K562 (cell line): Measurements from ENCODE around the gene SNX19. TPM values are rescaled to one million over a fixed set of nuclear protein-coding genes. Genes with fewer than 3 reads are reported as not detected.

Experiments used
- ATAC-seq: fragments of 200-7000 bp; cut with Tn5 transposase; 3 replicates; pipeline ENCODE4 v1.9.1; 2020; ENCODE audit warnings: moderate library complexity
- BruUV-seq: library from RNA; stranded (reverse); fragments of 400-500 nt; replicated peaks from 2 replicates; lab custom pipeline; 2021; lab: Mats Ljungman, UMichigan
- CTCF ChIA-PET: fragments of 300-600 bp; formaldehyde crosslinking; extraction: SDS; loops from one replicate; lab custom pipeline; 2021; ENCODE audit warnings: low intra/inter-chr PET ratio; lab: Yijun Ruan, JAX
- POLR2A ChIA-PET: fragments of 300-600, 350-650 bp; sonication (Branson Sonifier 250); formaldehyde crosslinking; extraction: SDS; loops from one replicate; lab custom pipeline; 2021; ENCODE audit warnings: antibody characterized with exemption, inconsistent platforms; lab: Yijun Ruan, JAX
- DNase-seq, 4 experiments: peaks; one replicate each; pipeline versions ENCODE4 v3.0.0 to v3.0.0-alpha.2; 2011 to 2018; ENCODE audit warnings: low spot score in 3 of 4, mixed read lengths in 3 of 4; ENCODE audit errors: extremely low read depth in 1 of 4
- FAIRE-seq: peaks from 2 replicates; lab custom pipeline; 2011; peaks lifted over from hg19 to GRCh38; lab: Jason Lieb, UNC
- H2AFZ ChIP-seq: 2 replicates; pipeline ENCODE4 v1.6.0; 2011; ENCODE audit warnings: low read depth, low read length, control low read depth, inconsistent platforms
- H3K27ac ChIP-seq: fragments of 200-600 bp; 3 replicates; pipeline ENCODE4 v1.8.0; 2011; ENCODE audit warnings: low read depth, mild to moderate bottlenecking, control low read depth, inconsistent platforms, low read length, moderate library complexity, mixed read lengths; ENCODE audit errors: extremely low read depth
- H3K27me3 ChIP-seq, 2 experiments: fragments of 300-600 bp in 1 of 2; 2 replicates in 1 of 2; 3 replicates in 1 of 2; pipeline versions ENCODE4 v1.6.0 to v1.8.0; 2011; ENCODE audit warnings: inconsistent platforms in 2 of 2, low read length in 2 of 2, mild to moderate bottlenecking in 1 of 2, mixed read lengths in 1 of 2, moderate library complexity in 1 of 2; ENCODE audit not compliant: control insufficient read depth in 2 of 2, insufficient read depth in 2 of 2
- H3K36me3 ChIP-seq: fragments of 300-600 bp; 3 replicates; pipeline ENCODE4 v1.8.0; 2011; ENCODE audit warnings: mild to moderate bottlenecking, low read length, inconsistent platforms; ENCODE audit not compliant: control insufficient read depth, insufficient read depth
- H3K4me1 ChIP-seq, 2 experiments: fragments of 200-600 bp in 1 of 2; replicated peaks in 1 of 2; 2 replicates in 1 of 2; 3 replicates in 1 of 2; pipeline versions ENCODE4 v1.5.1 to v1.8.0; 2011; ENCODE audit warnings: inconsistent platforms in 2 of 2, low read length in 2 of 2, mild to moderate bottlenecking in 1 of 2, mixed read lengths in 1 of 2, moderate library complexity in 1 of 2; ENCODE audit not compliant: control insufficient read depth in 2 of 2, insufficient read depth in 2 of 2
- H3K4me2 ChIP-seq: 2 replicates; pipeline ENCODE4 v1.6.1; 2011; ENCODE audit warnings: low read length, control low read depth, inconsistent platforms, mixed read lengths; ENCODE audit not compliant: insufficient read depth
- H3K4me3 ChIP-seq: fragments of 200-600 bp; sonication (generic), shearing (Covaris generic); 2 replicates; pipeline ENCODE4 v1.5.1; 2016; ENCODE audit warnings: control low read depth, inconsistent platforms
- H3K79me2 ChIP-seq: fragments of 200-600 bp; 3 replicates; pipeline ENCODE4 v1.8.0; 2011; ENCODE audit warnings: low read length, inconsistent platforms; ENCODE audit not compliant: control insufficient read depth, insufficient read depth
- H3K9ac ChIP-seq, 2 experiments: 2 replicates each; pipeline versions ENCODE4 v1.6.0 to v1.6.1; 2011; ENCODE audit warnings: low read depth in 2 of 2, low read length in 2 of 2, control low read depth in 1 of 2, inconsistent platforms in 1 of 2, mild to moderate bottlenecking in 1 of 2, mixed read lengths in 1 of 2; ENCODE audit not compliant: insufficient read depth in 1 of 2
- H3K9me1 ChIP-seq: one replicate; pipeline ENCODE4 v1.6.0; 2011; ENCODE audit warnings: inconsistent platforms, mild to moderate bottlenecking, low read length, moderate library complexity; ENCODE audit not compliant: control insufficient read depth, insufficient read depth
- H3K9me3 ChIP-seq: replicated peaks from 2 replicates; pipeline ENCODE4 v1.5.1; 2011; ENCODE audit warnings: low read depth, low read length, inconsistent platforms; ENCODE audit not compliant: control insufficient read depth, insufficient read depth
- H4K20me1 ChIP-seq: replicated peaks from 2 replicates; pipeline ENCODE4 v1.6.1; 2011; ENCODE audit warnings: low read length, inconsistent platforms, mixed read lengths; ENCODE audit not compliant: control insufficient read depth, insufficient read depth
- CHD4 ChIP-seq: fragments of 200-600 bp; sonication (generic); IDR thresholded peaks from 3 replicates; pipeline ENCODE4 v1.6.1; 2012; ENCODE audit warnings: low read depth, mild to moderate bottlenecking, mixed read lengths, low read length, inconsistent platforms; ENCODE audit not compliant: insufficient read depth, insufficient replicate concordance, poor library complexity, severe bottlenecking
- FOSL1 ChIP-seq: fragments of 200-800 bp; sonication (Bioruptor generic); conservative IDR thresholded peaks from 2 replicates; pipeline ENCODE4 v1.6.1; 2016; ENCODE audit warnings: missing genetic modification characterization, missing compliant biosample characterization
- KLF6 ChIP-seq: fragments of 250-450 bp; sonication (Bioruptor Pico); IDR thresholded peaks from 2 replicates; pipeline ENCODE4 v1.4.0; 2020; ENCODE audit warnings: mild to moderate bottlenecking, moderate library complexity, borderline replicate concordance
- RBM14 ChIP-seq: fragments of 200-400 bp; formaldehyde crosslinking; IDR thresholded peaks from 2 replicates; pipeline ENCODE4 v1.6.1; 2018; ENCODE audit warnings: low read depth, mild to moderate bottlenecking, low read length, moderate library complexity, borderline replicate concordance; ENCODE audit not compliant: insufficient read depth
- RHOXF2B ChIP-seq: fragments of 250-450 bp; sonication (Bioruptor Pico); conservative IDR thresholded peaks from 2 replicates; pipeline ENCODE4 v1.5.1; 2021
- TAF15 ChIP-seq: fragments of 200-400 bp; formaldehyde crosslinking; IDR thresholded peaks from 2 replicates; pipeline ENCODE4 v1.6.1; 2017; ENCODE audit warnings: mild to moderate bottlenecking, low read depth, low read length, moderate library complexity
- ZSCAN32 ChIP-seq: fragments of 450-650 bp; formaldehyde crosslinking; IDR thresholded peaks from 2 replicates; pipeline ENCODE4 v1.4.0; 2020; ENCODE audit warnings: mild to moderate bottlenecking, moderate library complexity
- WGBS: fragments of 100-300 bp; shearing (Covaris generic); methylation state at CpG from one replicate; pipeline ENCODE4 v1.1.6; 2016; ENCODE audit warnings: low coverage, mixed read lengths; ENCODE audit not compliant: insufficient coverage; ENCODE audit errors: missing lambda C conversion rate; 5-methylcytosine and 5-hydroxymethylcytosine counted together
- in situ Hi-C: fragments of 300-500 bp; cut with MboI; formaldehyde crosslinking; loops from 4 replicates; pipeline ENCODE4 v1.15.0; 2018; ENCODE audit warnings: inconsistent platforms, mixed read lengths
- intact Hi-C: fragments of 100-400 bp; cut with micrococcal nuclease; formaldehyde crosslinking; loops from 2 replicates; pipeline ENCODE4 v1.14.2; 2022
- polyA plus RNA-seq, 8 experiments: library from polyadenylated mRNA; depleted of rRNA in 4 of 8; stranded (reverse) in 5 of 8; unstranded in 3 of 8; fragments of >200 nt; fragmentation: Nextera tagmentation in 2 of 8; fragmentation: Illumina TruSeq in 1 of 8; extraction: Ambion mirVana in 2 of 8; extraction: Trizol in 1 of 8; gene quantifications; 2 replicates each; pipeline versions ENCODE4 v1.2.1 to v1.2.3, GENCODE V29; 2011 to 2014; ENCODE audit warnings: inconsistent platforms in 1 of 8, missing spikeins in 1 of 8
- total RNA-seq, 7 experiments: library from RNA; depleted of rRNA in 6 of 7; stranded (reverse); fragments of >200 nt in 6 of 7; fragmentation: Illumina TruSeq in 2 of 7; extraction: Trizol in 2 of 7; gene quantifications; 2 replicates each; pipeline versions ENCODE4 v1.2.1 to v1.2.3, GENCODE V29; 2011 to 2021; ENCODE audit warnings: low replicate concordance in 1 of 7

The SNX19 gene
- total and polyA plus RNA-seq, 9 of the 15 experiments (the other 6 are each of a cell fraction or from before 2014, with no cell fraction given) = 2.2 to 31.3 (median 19.6) TPM

- Histone ChIP-seq H3K27ac (no peak overlapping the region), H3K4me3 (no peak overlapping the region), H3K9ac (no peak overlapping the region), H3K27me3 (peaks cover 1 to 8% of the 10 kb centered on the region in 2 experiments; a peak in 2 of 5 replicates), H3K4me2 (no peak overlapping the region), H2AFZ (no peak overlapping the region), H4K20me1 (no peaks in the 10 kb centered on the region), H3K9me1 (no peaks in the 10 kb centered on the region), H3K79me2 (no peaks in the 10 kb centered on the region), H3K36me3 (no peaks in the 10 kb centered on the region), H3K4me1 (no peaks in the 10 kb centered on the region), H3K9me3 (no peaks in the 10 kb centered on the region)
- no peak for FAIRE-seq
- ChIA-PET CTCF (no interaction called here), POLR2A (no interaction called here)
- ATAC-seq = no peak
- BruUV-seq = no TSS peak
- 2% methylated on average over 8 of the region's 8 CpGs for WGBS
- no peak for DNase-seq
- TF ChIP-seq TAF15 = no peak
- TF ChIP-seq FOSL1 = peak; percentile 50
- no peak for TF ChIP-seq KLF6 (CRISPR knock-in tag)
- in situ Hi-C loops (no loop called here), intact Hi-C loops (no loop called here)
Observed at GRCh38 chr11:130847517-130847916, 68.8 kb downstream of the SNX19 start.

GRCh38 chr11:130846606-130847005 is 69.7 kb downstream of the SNX19 start:
- in situ Hi-C loops (no loop called here), intact Hi-C loops (no loop called here)
- Histone ChIP-seq H3K4me2 (no peak overlapping the region), H3K4me3 (no peak overlapping the region), H4K20me1 (no peaks in the 10 kb centered on the region), H3K27me3 (peaks cover 3 to 10% of the 10 kb centered on the region in 2 experiments; a peak in 2 of 5 replicates), H3K36me3 (no peaks in the 10 kb centered on the region), H3K4me1 (no peaks in the 10 kb centered on the region), H2AFZ (no peak overlapping the region), H3K9me1 (no peaks in the 10 kb centered on the region), H3K9ac (no peak overlapping the region), H3K79me2 (no peaks in the 10 kb centered on the region), H3K9me3 (no peaks in the 10 kb centered on the region), H3K27ac (no peak overlapping the region)
- FAIRE-seq (no peak), DNase-seq (no peak), ATAC-seq (no peak)
- TF ChIP-seq RBM14 (no peak), RHOXF2B (no peak), CHD4 (no peak), ZSCAN32 (CRISPR knock-in tag) (no peak)
- ChIA-PET CTCF (no interaction called here), POLR2A (no interaction called here)
- WGBS = 0% methylated on average over 2 of the region's 2 CpGs
- BruUV-seq = no TSS peak
